ENCODE measurements around the gene L3HYPDH.

Gene L3HYPDH

DNA sequence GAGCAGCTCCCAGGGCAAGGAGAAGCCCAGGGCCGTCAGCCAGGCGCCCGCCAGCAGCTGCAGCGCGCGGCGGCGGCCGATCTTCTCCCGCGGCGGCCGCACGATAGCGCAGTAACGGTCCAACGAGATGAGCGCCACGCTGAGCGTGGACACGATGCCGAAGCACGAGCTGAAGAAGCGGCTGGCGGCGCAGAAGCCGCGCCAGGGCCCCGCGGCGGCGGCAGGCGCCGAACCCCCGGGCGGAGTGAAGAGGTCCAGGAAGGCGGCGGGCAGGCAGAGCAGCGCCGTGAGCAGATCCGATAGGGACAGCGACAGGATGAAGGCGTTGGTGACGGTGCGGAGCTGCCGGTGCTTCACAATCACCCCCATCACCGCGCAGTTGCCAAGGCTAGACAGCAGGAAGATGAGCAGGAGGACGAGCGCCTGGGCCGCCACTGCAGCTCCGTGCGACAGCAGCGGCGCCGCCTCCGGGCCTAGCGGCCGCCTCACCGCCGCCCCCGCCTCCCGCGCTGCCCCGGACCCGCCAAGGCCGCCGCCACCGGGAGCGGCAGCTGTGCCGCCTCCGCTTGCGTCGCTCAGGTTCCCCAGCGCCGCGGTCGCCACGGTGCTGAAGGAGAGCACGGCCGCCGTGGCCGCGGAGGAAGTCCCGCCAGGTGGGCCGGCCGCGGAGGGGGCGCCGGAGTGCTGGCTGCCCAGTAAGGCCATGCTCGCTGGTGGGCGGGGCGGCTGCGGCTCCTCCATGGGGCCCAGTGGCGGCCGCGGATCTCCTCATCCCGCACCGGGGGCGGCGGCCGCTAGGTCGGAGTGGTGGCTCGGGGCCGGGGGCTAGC, 19.5 kb downstream of the L3HYPDH start:
- TF ChIP-seq CTCF (IDR thresholded peaks at IDR 0.05; ENCODE audit: insufficient read depth, low read length, poor library complexity, severe bottlenecking): no peak
- peak overlapping the region; percentile 58 for H3K4me3 ChIP-seq (replicated peaks; ENCODE audit: low read depth, low read length)
- peak; percentile 66 for DNase-seq (ENCODE audit: extremely low read depth, insufficient read length)
- no peaks in the 10 kb centered on the region for H3K36me3 ChIP-seq (ENCODE audit: control insufficient read depth, insufficient read depth, low read length)
- no peaks in the 10 kb centered on the region for H3K27me3 ChIP-seq (replicated peaks; ENCODE audit: control insufficient read depth, insufficient read depth, low read length)

- DNase-seq (ENCODE audit: extremely low read depth, insufficient read length): peak; percentile 63
- Histone ChIP-seq H3K36me3 (ENCODE audit: control insufficient read depth, insufficient read depth, low read length) (no peaks in the 10 kb centered on the region), H3K4me3 (replicated peaks; ENCODE audit: low read depth, low read length) (peak overlapping the region; percentile 58), H3K27me3 (replicated peaks; ENCODE audit: control insufficient read depth, insufficient read depth, low read length) (no peaks in the 10 kb centered on the region)
- no peak for TF ChIP-seq CTCF (IDR thresholded peaks at IDR 0.05; ENCODE audit: insufficient read depth, low read length, poor library complexity, severe bottlenecking)
Observed at GRCh38 chr14:59463787-59464485, 20.3 kb downstream of the L3HYPDH start.

- H3K27me3 ChIP-seq (replicated peaks; ENCODE audit: control insufficient read depth, insufficient read depth, low read length): no peaks in the 10 kb centered on the region
- no peak for DNase-seq (ENCODE audit: extremely low read depth, insufficient read length)
- H3K4me3 ChIP-seq (replicated peaks; ENCODE audit: low read depth, low read length): no peak overlapping the region
- TF ChIP-seq CTCF (IDR thresholded peaks at IDR 0.05; ENCODE audit: insufficient read depth, low read length, poor library complexity, severe bottlenecking): no peak
- no peaks in the 10 kb centered on the region for H3K36me3 ChIP-seq (ENCODE audit: control insufficient read depth, insufficient read depth, low read length)
Observed at GRCh38 chr14:59461891-59462290, 22.3 kb downstream of the L3HYPDH start.

DNA sequence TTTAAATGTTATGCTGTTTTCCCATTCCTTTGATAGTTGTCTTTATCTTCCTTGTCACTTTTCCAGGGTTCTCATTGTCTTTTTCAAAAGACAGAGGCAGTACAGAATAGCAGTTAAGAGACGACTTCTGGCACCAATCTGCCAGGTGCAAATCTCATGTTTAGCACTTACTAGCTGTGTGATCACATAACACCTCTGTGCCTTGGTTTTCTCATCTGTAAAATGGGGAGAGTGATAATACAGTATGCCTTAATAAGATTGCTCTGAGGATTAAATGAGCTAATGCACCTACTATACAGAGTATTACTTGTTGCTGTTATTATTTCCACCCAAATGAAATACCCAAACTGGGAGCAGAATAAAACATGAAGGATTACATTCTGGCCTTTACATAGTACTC, 23.8 kb downstream of the L3HYPDH start:
- no peaks in the 10 kb centered on the region for H3K27me3 ChIP-seq (replicated peaks; ENCODE audit: control insufficient read depth, insufficient read depth, low read length)
- no peak overlapping the region for H3K4me3 ChIP-seq (replicated peaks; ENCODE audit: low read depth, low read length)
- DNase-seq (ENCODE audit: extremely low read depth, insufficient read length): no peak
- no peaks in the 10 kb centered on the region for H3K36me3 ChIP-seq (ENCODE audit: control insufficient read depth, insufficient read depth, low read length)
- no peak for TF ChIP-seq CTCF (IDR thresholded peaks at IDR 0.05; ENCODE audit: insufficient read depth, low read length, poor library complexity, severe bottlenecking)

DNA sequence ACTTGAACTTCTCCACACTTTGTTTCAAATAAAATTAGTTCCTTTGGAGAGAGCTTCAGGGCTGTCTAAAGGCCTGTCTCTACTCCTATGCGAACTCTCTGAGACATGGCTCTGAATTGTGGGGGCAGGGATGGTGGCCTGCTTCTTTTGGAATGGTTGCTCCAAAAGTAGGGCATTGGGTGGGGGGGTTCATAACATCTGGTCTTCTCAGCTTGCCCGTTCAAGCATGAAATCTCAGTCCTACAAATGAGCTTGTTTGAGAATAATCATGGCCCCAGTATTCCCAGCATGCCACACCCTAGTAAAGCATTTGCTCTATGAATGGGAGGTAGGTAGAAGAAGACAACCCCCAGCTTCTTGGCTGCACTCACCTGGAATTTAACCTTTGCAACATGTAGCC, 25.7 kb downstream of the L3HYPDH start:
- H3K36me3 ChIP-seq (ENCODE audit: control insufficient read depth, insufficient read depth, low read length): no peaks in the 10 kb centered on the region
- H3K4me3 ChIP-seq (replicated peaks; ENCODE audit: low read depth, low read length): no peak overlapping the region
- no peak for DNase-seq (ENCODE audit: extremely low read depth, insufficient read length)
- TF ChIP-seq CTCF (IDR thresholded peaks at IDR 0.05; ENCODE audit: insufficient read depth, low read length, poor library complexity, severe bottlenecking): no peak
- no peaks in the 10 kb centered on the region for H3K27me3 ChIP-seq (replicated peaks; ENCODE audit: control insufficient read depth, insufficient read depth, low read length)
